Measurements from ENCODE around the gene SNRPB2. TPM values are rescaled to one million over a fixed set of nuclear protein-coding genes. Genes with fewer than 3 reads are reported as not detected.

Gene SNRPB2
- total RNA-seq, 1 experiment from 2014 or later: 78.4 TPM

GRCh38 chr20:16729080-16729479 lies 746 bp upstream of the SNRPB2 start:
- no peaks in the 10 kb centered on the region for H3K27me3 ChIP-seq (ENCODE audit: insufficient read depth, low read length)
- RAD21 ChIA-PET (ENCODE audit: low non-redundant PET in 1 of 2, low total read pairs in 2 of 2, uncharacterized antibody in 2 of 2, unreplicated experiment in 2 of 2): interaction anchor here in 1 of 2 experiments (0.6 kb wide), 1 partner anchor 971 kb away, joined by 4 read pairs; no protein-coding TSS in a partner anchor
- no peak overlapping the region for H3K27ac ChIP-seq (ENCODE audit: low read depth, low read length)
- 0 out of 2 replicates have a peak overlapping the region, but pooled peaks have one; percentile 95 for H3K9ac ChIP-seq (ENCODE audit: low read length)
- TF ChIP-seq REST (IDR thresholded peaks at IDR 0.05; ENCODE audit: low read depth): no peak
- no peak for TF ChIP-seq ZFX (IDR thresholded peaks at IDR 0.05)
- no peak for TF ChIP-seq TCF7L2 (IDR thresholded peaks at IDR 0.05; ENCODE audit: borderline replicate concordance, extremely low read depth, insufficient read depth, insufficient read length)
- no peak for TF ChIP-seq ZBTB33 (IDR thresholded peaks at IDR 0.05; ENCODE audit: extremely low read depth, insufficient replicate concordance, low read length)
- TF ChIP-seq MAX (IDR thresholded peaks at IDR 0.05): no peak
- no peak for TF ChIP-seq ELF1 (IDR thresholded peaks at IDR 0.05; ENCODE audit: borderline replicate concordance, low read depth)
- no peak for TF ChIP-seq CBX3 (IDR thresholded peaks at IDR 0.05; ENCODE audit: low read depth)
- TF ChIP-seq ZNF274 (IDR thresholded peaks at IDR 0.05; ENCODE audit: low read depth, low read length): no peak
- TF ChIP-seq FOSL1 (IDR thresholded peaks at IDR 0.05; ENCODE audit: low read depth): no peak
- TF ChIP-seq SP1 (IDR thresholded peaks at IDR 0.05; ENCODE audit: low read depth): no peak
- TF ChIP-seq SIN3A (IDR thresholded peaks at IDR 0.05; ENCODE audit: low read depth): no peak
- no peak for TF ChIP-seq CTCF (IDR thresholded peaks at IDR 0.05 in 2 of 3, conservative IDR thresholded peaks at IDR 0.05 in 1 of 3; ENCODE audit: borderline replicate concordance in 1 of 3, insufficient read depth in 1 of 3, low read depth in 2 of 3, low read length in 2 of 3)
- TF ChIP-seq JUND (IDR thresholded peaks at IDR 0.05): no peak
- TF ChIP-seq EZH2 (IDR thresholded peaks at IDR 0.05): no peak
- TF ChIP-seq RAD21 (IDR thresholded peaks at IDR 0.05; ENCODE audit: low read depth): no peak
- no peak for TF ChIP-seq CEBPB (IDR thresholded peaks at IDR 0.05; ENCODE audit: low read depth)
- TF ChIP-seq POLR2A (IDR thresholded peaks at IDR 0.05; ENCODE audit: borderline replicate concordance, extremely low read depth, insufficient read depth, insufficient read length): no peak
- no peak overlapping the region for H2AFZ ChIP-seq (ENCODE audit: low read depth, low read length, poor library complexity, severe bottlenecking)
- no peaks in the 10 kb centered on the region for H3K9me2 ChIP-seq (ENCODE audit: insufficient read depth)
- H4K20me1 ChIP-seq (ENCODE audit: insufficient read depth): no peaks in the 10 kb centered on the region
- H3K4me3 ChIP-seq (replicated peaks in 1 of 2; ENCODE audit: low read depth in 1 of 2, low read length in 2 of 2): peak overlapping the region; percentile 94 to 96; a peak in 3 of 4 replicates
- POLR2A ChIA-PET: no interaction called here
- H3K4me1 ChIP-seq (ENCODE audit: control insufficient read depth in 1 of 2, insufficient read depth in 2 of 2, low read length in 2 of 2): peaks cover 8 to 15% of the 10 kb centered on the region in 2 experiments; a peak in 3 of 4 replicates
- no peaks in the 10 kb centered on the region for H3K9me3 ChIP-seq (ENCODE audit: control insufficient read depth in 1 of 2, insufficient read depth in 1 of 2, low read depth in 1 of 2, low read length in 2 of 2)
- H3K4me2 ChIP-seq (ENCODE audit: low read length): peak overlapping the region; percentile 85
- no peak for DNase-seq (ENCODE audit: low read depth, low spot score)
- no TSS peak for BruUV-seq (replicated peaks)
- peaks cover 19 to 20% of the 10 kb centered on the region in 2 experiments for H3K36me3 ChIP-seq (ENCODE audit: control insufficient read depth in 1 of 2, insufficient read depth in 2 of 2, low read length in 2 of 2)
- no peak for ATAC-seq
- intact Hi-C loops (cut with micrococcal nuclease): no loop called here
- CTCF ChIA-PET: interaction anchor here (1.3 kb wide), 1 partner anchor 18 kb away, joined by 3 read pairs; no protein-coding TSS in a partner anchor
- H3K79me2 ChIP-seq (ENCODE audit: insufficient read depth, low read length): peaks cover 43% of the 10 kb centered on the region
